GM20431 (cell line): Measurements from ENCODE around the gene HK1.

ENCODE experiments used
- in situ Hi-C: fragments of 300-500 bp; cut with MseI, MboI; formaldehyde crosslinking; loops from one replicate; pipeline ENCODE4 v1.15.0; 2020; ENCODE audit warnings: low sequenced_read_pairs; ENCODE audit not compliant: unreplicated experiment

Gene HK1

DNA sequence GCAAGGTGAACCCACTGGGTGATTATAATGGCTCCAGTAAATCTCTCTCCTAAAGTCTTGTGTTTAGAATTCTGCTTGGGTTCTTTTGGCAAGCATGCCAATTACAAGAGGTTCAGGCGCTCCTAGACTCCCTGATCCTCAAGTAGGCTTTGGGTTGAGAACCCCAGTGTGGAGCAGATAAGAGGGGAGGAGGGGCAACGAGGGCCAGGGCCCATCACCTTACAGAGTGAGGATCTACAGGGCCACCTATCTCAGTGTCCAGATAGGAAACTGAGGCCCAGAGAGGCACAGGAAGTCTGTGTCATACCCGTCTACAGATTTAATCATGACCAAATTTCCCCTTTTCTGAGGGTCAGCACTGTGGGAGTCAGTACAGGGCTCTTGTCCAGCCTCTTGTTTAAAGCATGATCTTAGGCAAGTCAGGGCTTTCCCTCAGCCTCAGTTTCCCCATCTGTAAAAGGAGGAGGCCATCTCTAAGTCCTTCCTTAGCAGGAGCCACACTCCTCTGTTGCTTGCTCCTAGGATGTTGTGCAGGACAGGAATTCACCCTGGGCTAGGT lies 134.0 kb downstream of the HK1 start:
- in situ Hi-C loops = no loop called here

DNA sequence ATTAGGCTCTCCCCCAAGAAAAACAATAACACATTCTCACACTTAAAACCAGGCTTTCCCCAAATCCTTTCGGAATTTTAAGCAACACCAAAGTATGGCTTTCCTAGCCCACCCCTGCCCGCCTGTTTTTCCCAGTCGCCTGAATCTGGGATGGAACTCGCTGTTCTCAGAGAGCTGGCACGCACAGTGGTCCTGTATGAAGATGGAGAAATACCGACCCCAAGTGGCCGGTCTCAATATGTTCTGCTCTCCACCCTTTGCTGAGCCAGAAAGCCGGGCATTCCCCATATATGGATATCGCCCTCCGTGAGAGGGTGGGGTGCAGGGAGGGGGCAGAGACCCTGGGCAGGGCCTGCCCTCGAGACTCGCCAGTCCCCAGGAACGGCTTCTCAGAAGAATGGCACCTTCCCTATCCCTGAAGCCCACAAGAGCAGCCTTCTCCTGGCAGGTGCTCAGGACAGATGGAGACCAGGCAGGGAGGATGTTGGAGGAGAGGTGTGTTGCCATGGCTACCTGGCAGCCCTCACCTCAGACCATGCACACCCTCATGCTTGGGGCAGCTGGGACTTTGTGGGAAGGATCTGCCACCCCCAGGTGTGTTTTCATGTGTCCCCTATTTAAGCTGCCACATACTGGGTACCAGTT lies 135.0 kb downstream of the HK1 start:
- in situ Hi-C loops = no loop called here

DNA sequence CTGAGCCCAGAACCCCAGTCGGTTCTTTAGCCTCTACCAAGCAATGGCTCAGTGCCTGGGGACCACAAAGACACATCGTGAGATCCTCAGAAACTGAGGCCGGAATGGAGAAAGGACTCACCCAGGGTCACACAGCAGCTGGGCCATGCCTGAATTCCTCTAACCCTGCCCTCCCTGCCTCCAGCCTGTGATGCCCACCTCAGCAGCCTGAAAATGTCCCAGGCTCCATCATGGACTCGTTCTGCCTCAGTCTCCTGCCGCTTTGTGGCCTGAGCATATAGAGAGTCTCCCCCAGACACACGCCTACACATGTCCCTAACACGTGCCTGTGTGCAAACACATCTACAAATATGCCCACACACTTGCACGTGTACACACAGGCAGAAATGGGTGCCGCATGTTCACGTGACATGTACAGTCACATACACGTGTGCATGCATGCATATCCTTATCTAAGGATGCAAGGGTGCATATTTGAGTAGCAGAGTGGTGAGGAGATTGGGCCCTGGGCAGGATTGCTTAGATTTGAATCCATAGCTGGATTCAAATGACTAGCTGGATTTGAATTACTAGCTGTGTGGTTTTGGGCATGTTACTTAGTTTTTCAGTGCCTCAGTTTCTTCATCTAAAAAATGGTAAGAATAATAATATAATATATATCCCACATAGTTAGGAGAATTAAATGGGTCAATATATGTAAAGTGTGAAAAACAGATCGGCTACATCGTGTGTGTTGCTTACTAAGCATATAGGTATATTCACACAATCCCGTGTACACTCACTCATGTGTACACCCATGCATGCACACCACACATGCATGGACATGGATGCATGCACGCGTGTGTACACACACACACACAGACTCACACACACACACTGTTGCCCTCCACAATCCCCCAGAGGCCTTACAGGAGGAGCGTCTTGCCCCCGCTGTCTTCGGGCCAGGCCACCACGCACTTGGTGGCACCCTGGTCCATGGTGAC lies 136.0 kb downstream of the HK1 start:
- in situ Hi-C loops = no loop called here

DNA sequence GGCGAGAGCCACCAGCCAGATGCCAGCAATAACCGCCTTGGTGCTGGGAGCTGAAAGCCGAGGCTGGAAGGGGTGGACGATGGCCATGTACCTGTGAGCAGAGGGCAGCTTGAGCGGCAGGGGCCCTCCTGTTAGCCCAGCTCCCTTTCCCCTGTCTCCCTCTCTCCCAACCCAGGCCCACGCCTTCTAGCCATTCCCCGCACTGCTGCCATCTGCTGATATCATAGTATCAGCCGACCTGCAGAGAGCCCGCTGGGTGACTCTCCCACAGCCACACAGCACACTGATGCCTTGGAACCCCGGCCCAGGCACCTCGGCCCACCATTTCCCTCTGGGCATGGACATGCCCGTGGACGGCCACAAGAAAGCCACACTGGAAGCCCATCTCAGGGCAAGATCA lies 136.8 kb downstream of the HK1 start:
- in situ Hi-C loops = no loop called here

DNA sequence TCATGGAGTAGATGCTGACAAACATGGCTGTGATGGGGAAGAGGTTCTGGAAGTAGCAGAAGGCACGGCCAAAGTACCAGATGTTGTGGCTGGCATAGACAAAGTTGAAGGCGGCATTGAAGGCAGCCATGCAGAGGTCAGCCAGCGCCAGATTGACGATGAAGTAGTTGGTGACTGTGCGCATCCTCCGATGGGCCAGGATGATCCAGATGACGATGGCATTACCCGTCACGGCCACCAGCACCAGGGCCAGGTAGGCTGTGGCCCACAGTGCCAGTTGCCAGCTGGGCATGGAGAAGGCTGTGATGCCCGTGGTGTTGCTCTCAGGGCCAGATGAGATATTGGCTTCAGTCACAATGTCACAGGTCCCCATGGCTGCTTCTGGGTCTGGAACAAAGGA lies 137.7 kb downstream of the HK1 start:
- in situ Hi-C loops = no loop called here

GRCh38 chr10:69416695-69417094 lies 138.4 kb downstream of the HK1 start, which contains the start of gene TACR2:
Gene TACR2, minus strand, starts transcription at chr10:69416918. Its CDS starts 595 bp downstream, at chr10:69416323.
- in situ Hi-C loops = no loop called here

DNA sequence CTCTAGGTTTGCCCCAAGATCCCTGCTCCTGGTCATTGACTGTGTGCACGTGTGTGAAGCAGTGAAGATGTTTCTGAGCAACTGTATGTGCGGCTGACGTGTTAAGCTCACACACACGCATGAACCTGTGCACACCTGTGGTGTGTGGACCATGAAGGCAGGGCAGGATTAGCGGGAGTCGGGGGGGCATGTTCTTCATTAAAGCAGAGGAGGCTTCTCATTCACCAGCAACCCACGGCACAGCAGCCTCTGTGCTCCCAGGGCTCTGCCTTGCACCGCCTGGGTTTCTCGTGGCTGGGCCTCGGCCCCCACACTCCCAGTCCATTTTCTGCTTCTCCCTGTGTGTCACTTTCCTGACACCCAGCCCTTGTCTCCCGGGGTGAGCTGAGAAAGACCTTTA lies 139.2 kb downstream of the HK1 start:
- in situ Hi-C loops = no loop called here

GRCh38 chr10:69418052-69418752 lies 139.9 kb downstream of the HK1 start:
- in situ Hi-C loops = no loop called here

DNA sequence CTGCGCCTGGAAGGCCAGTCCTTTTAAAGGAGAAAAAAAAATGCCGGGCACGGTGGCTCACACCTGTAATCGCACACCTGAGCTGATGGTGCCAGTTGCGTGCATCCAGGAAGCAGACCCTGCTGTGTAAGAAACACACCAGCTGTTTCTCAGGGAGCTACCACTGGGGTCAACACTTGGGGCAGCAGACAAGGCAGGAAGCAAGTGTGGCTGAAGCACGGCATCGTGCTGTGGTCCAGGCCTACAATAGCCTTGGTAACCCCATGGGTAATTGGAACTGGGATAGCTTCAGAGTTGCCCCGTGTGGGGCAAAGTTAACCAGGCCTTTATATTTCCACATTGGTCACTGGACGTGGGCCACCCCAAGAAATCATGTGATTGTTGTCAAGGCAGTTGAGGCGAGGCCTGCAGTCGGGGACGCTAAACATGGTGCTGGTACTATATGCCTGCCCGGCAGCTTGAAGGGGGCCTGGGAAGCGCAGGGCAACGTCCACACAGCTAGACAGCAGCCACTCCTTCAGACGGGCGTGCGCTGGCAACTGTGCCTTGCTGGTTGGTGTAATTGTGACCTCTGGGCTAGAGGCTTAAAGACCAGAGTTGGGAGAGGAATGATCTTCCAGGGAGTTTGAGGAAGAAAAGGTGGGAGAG lies 140.9 kb downstream of the HK1 start:
- in situ Hi-C loops = no loop called here

DNA sequence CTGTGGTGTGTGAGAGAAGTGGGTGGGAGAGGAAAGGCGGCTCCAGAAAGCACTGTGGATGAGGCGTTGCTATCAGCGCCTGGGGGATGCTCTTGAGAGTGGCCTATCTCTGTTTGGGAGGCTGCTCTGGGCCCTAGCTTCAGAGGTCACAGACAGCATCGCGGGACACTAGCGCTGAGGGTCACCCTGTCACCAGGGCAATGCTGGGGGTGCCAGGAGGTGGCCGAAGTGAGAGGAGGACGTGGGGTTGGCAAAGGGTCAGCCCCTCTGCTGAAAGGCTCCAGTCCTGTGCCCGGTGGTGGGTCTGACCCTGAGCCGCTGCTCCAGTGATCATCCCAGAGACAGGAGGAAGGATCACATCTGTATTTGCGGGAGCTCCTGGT lies 141.4 kb downstream of the HK1 start:
- in situ Hi-C loops = no loop called here

DNA sequence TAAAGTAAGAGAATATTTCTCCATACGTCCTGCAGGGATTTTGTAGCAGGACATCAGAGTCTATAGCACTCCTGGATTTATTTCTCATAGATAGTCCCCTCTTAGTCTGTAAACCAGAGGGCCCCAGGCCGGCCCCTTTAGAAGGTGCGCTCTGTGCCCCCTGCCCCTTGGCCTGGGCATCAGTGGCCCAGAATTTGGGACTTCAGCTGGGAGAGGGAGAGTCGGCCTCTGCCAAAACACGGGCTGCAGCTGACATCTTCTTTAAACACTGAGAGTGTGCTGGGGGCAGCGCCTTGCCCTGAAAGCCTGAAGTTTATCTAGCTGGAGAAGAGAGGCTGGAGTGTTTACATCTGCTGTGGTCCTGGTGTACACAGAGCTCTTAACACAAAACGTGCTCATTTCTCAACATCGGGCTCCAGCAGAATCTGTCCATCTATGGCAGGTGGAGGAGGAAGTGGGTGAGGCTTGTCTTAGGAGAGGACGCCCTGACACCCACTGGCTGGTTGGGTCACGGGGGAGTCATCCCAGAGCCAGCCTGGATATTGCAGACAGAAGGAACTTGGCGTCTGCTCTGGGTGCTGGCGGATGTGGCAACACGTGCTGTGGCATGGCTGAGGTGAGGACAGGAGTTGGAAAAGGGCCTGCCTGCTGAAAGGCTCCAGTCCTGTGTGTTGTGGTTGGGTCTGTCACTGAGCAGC lies 143.5 kb downstream of the HK1 start:
- in situ Hi-C loops = no loop called here

GRCh38 chr10:69422676-69423075 lies 144.4 kb downstream of the HK1 start:
- in situ Hi-C loops = no loop called here

GRCh38 chr10:69425041-69425440 lies 146.7 kb downstream of the HK1 start:
- in situ Hi-C loops = loop anchor here (5.0 kb wide), 1 partner anchor 82 kb away; no protein-coding TSS in a partner anchor

- in situ Hi-C loops = loop anchor here (5.0 kb wide), 1 partner anchor 82 kb away; no protein-coding TSS in a partner anchor
Measured at GRCh38 chr10:69425511-69426298, 147.4 kb downstream of the HK1 start.

DNA sequence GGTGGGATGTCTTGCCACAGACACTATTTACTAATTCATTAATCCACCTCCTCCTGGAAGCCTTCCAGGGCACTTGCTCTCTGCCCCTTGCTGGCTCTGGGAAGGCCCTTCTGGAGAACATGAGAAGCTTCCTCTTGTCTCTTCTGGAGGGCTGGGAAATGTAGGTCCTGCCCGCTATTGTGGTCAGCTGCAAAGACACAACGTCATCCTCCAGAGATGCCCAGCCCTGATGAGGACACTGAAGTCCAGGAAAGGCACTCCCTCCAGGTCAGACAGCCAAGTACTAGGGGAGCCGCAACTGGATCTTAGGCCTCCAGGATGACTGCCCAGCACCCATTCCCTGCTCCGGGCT lies 148.1 kb downstream of the HK1 start:
- in situ Hi-C loops = loop anchor here (5.0 kb wide), 1 partner anchor 81 kb away; no protein-coding TSS in a partner anchor

GRCh38 chr10:69428165-69428564 lies 149.9 kb downstream of the HK1 start:
- in situ Hi-C loops = loop anchor here (5.0 kb wide), 1 partner anchor 79 kb away; no protein-coding TSS in a partner anchor

- in situ Hi-C loops = no loop called here
Measured at GRCh38 chr10:69434169-69434568, 155.9 kb downstream of the HK1 start.

DNA sequence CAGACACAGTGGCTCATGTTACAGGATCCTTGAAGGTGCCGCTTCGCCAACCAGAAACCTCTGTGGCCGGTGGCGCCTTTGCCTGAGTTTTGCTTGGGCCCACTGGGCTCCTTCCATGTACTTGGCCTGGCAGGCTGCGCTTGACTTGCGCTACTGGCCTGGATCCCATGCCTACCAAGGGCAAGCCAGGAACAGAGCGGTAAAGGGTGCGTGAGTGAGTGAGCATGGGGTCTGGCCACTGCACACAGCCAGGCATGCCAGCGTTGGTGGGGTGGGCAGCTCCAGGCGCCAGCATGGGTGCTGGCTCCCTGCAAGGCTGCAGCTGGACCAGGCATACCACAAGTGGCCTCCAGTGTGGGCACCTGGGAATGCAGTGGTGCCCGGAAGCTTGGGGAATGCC lies 156.6 kb downstream of the HK1 start:
- in situ Hi-C loops = no loop called here
